Right lobe of liver (tissue), 6 donors: ENCODE measurements around the gene PRKAR1B. TPM values are rescaled to one million over a fixed set of nuclear protein-coding genes. Genes with fewer than 3 reads are reported as not detected.

ENCODE experiments used
- ATAC-seq, 4 donors: fragments of 200-7000 bp; cut with Tn5 transposase; one replicate each; pipeline ENCODE4 v1.9.1; 2020; ENCODE audit warnings: mild to moderate bottlenecking in 4 of 4, moderate library complexity in 4 of 4
- DNase-seq, 3 donors: peaks; one replicate each; pipeline ENCODE4 v3.0.0-alpha.2; 2020
- H3K27ac ChIP-seq, 3 donors: fragments of 200-600 bp; one replicate each; pipeline ENCODE4 v1.8.0; 2022
- H3K27me3 ChIP-seq, 2 donors: fragments of 200-600 bp; one replicate each; pipeline ENCODE4 v1.8.0; 2022
- H3K36me3 ChIP-seq, 4 donors: fragments of 200-600 bp; sonication (generic) in 1 of 4; one replicate each; pipeline versions ENCODE4 v1.5.1 to v1.8.0; 2017 to 2022; ENCODE audit warnings: control low read depth in 1 of 4
- H3K4me1 ChIP-seq, 4 donors: fragments of 200-600 bp; sonication (generic) in 1 of 4; one replicate each; pipeline versions ENCODE4 v1.5.1 to v1.8.0; 2017 to 2022; ENCODE audit warnings: control low read depth in 1 of 4
- H3K4me3 ChIP-seq, 3 donors: fragments of 200-600 bp; one replicate each; pipeline ENCODE4 v1.8.0; 2022
- H3K9me3 ChIP-seq, 4 donors: fragments of 200-600 bp; sonication (generic) in 1 of 4; one replicate each; pipeline versions ENCODE4 v1.5.1 to v1.8.0; 2017 to 2022; ENCODE audit warnings: control low read depth in 1 of 4
- CTCF ChIP-seq, 4 donors: fragments of 200-600 bp in 3 of 4; fragments of 450-650 bp in 1 of 4; IDR thresholded peaks; one replicate each; pipeline versions ENCODE4 v1.5.1 to v1.8.0; 2016 to 2022; ENCODE audit warnings: antibody characterized with exemption in 4 of 4, mild to moderate bottlenecking in 2 of 4
- POLR2A ChIP-seq: fragments of 450-650 bp; IDR thresholded peaks from one replicate; pipeline ENCODE4 v1.6.1; 2017; ENCODE audit warnings: antibody characterized with exemption, mild to moderate bottlenecking
- WGBS: methylation state at CpG from one replicate; pipeline ENCODE4 v1.1.6; 2018; ENCODE audit warnings: low coverage, low lambda C conversion rate; ENCODE audit not compliant: insufficient coverage; ENCODE audit errors: missing lambda C conversion rate; 5-methylcytosine and 5-hydroxymethylcytosine counted together
- intact Hi-C, 2 donors: fragments of 100-400 bp; cut with DNase I; formaldehyde crosslinking; loops; one replicate each; pipeline versions ENCODE4 v1.11.2 to v1.14.1; 2022
- total RNA-seq, 6 experiments: library from RNA; depleted of rRNA in 2 of 6; stranded (reverse); fragments of >200 nt in 2 of 6; fragmentation: NEBNext Ultra II Directional in 3 of 6; extraction: Animal tissue kit (Norgen Biotek cat#: 25700) in 3 of 6; gene quantifications; one replicate each; pipeline versions ENCODE4 v1.1.0 to v1.2.4, GENCODE V29; 2016 to 2023
- donor health status: DM: no; HTN: yes; CAD: no.
- donor health status: DM: no; HTN: no; CAD: no.
- donor health status: DM: no; HTN: no; CAD: no.
- donor health status: DM: no; HTN: yes; CAD: no.
- donor health status: DM: no; HTN: yes; CAD: no.

Gene PRKAR1B
- total RNA-seq, 6 experiments from 2014 or later: 4.7 to 20.8 (median 11.3) TPM

- Histone ChIP-seq H3K27me3 (no peaks in the 10 kb centered on the region), H3K4me3 (no peak overlapping the region), H3K9me3 (no peaks in the 10 kb centered on the region), H3K36me3 (no peaks in the 10 kb centered on the region), H3K4me1 (no peaks in the 10 kb centered on the region), H3K27ac (no peak overlapping the region)
- intact Hi-C loops: no loop called here
- no peak for TF ChIP-seq CTCF (IDR thresholded peaks at IDR 0.05)
- no peak for TF ChIP-seq POLR2A
- DNase-seq (no peak), ATAC-seq (no peak)
- no CpG with 5 or more reads among the region's 12 CpGs for WGBS
Observed at GRCh38 chr7:540997-541396, 186.1 kb downstream of the PRKAR1B start.

DNA sequence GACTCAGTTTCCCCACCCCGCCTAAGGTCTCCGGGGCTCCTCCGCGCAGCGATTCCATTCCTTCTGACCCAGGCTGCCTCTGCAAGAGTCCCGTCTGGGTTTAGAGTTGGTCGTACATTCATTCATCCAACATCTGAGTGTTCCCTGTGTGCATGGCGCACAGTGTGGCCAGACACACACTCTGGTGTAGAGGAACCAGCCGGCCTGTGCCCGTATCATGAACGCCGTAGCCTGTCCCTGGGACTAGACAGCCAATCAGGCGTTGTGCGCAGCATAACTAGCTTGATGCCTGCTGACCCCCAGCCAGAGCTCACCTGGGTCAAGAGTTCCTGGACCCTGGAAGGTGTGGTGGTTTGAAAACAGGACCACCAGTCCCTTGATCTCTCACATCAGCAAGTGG is 186.5 kb downstream of the PRKAR1B start:
- intact Hi-C loops: no loop called here
- TF ChIP-seq CTCF (IDR thresholded peaks at IDR 0.05): no peak
- no peak for TF ChIP-seq POLR2A
- no peak for ATAC-seq
- DNase-seq: no peak
- no peaks in the 10 kb centered on the region for H3K9me3 ChIP-seq
- no peaks in the 10 kb centered on the region for H3K27me3 ChIP-seq
- H3K4me1 ChIP-seq: no peaks in the 10 kb centered on the region
- 100% methylated on average over 7 of the region's 14 CpGs for WGBS
- no peaks in the 10 kb centered on the region for H3K36me3 ChIP-seq
- H3K4me3 ChIP-seq: no peak overlapping the region
- no peak overlapping the region for H3K27ac ChIP-seq

DNA sequence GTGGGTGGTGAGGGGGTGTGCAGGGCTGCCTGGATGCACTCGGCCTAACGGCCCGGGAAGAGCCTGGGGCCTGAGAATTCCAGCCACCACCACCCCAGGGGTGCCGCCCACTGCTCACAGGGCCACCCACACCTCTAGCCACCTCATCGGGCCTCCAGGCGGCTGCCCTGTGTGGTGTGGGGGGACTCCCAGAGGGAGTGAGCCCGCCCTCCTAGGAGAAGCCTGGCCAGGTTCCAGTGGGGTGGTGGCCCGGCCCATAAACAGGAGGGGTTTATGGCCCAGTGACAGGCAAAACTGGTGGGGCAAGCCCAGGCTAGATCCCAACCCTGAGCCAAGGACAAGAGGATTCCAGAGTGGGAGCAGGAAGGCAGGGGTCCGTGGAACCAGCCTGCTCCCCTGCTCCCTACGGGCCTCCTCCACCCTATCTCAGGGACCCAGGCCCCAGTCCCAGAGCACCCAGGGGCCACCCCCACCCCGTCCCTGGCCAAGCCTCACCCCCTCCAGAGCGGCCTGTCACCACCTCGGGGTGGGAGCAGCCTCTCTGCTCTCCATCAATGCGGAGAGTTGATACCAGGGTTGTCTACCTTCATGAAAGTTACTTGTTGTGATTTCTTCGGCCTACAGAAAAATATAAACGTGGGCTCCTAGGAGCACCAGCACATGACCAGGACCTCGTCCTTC is 187.2 kb downstream of the PRKAR1B start:
- Histone ChIP-seq H3K36me3 (no peaks in the 10 kb centered on the region), H3K27me3 (no peaks in the 10 kb centered on the region), H3K4me1 (no peaks in the 10 kb centered on the region), H3K4me3 (no peak overlapping the region), H3K9me3 (no peaks in the 10 kb centered on the region), H3K27ac (no peak overlapping the region)
- no peak for TF ChIP-seq POLR2A
- no peak for TF ChIP-seq CTCF (IDR thresholded peaks at IDR 0.05)
- WGBS: 87% methylated on average over 5 of the region's 17 CpGs
- DNase-seq (no peak), ATAC-seq (peak in 2 of 4 donors; percentile 15 to 24)
- intact Hi-C loops: no loop called here

GRCh38 chr7:538764-539685 is 188.1 kb downstream of the PRKAR1B start:
- Histone ChIP-seq H3K4me3 (no peak overlapping the region), H3K9me3 (no peaks in the 10 kb centered on the region), H3K27ac (no peak overlapping the region), H3K36me3 (no peaks in the 10 kb centered on the region), H3K4me1 (no peaks in the 10 kb centered on the region), H3K27me3 (no peaks in the 10 kb centered on the region)
- DNase-seq: no peak
- intact Hi-C loops: no loop called here
- no peak for TF ChIP-seq CTCF (IDR thresholded peaks at IDR 0.05)
- no peak for TF ChIP-seq POLR2A
- no peak for ATAC-seq
- 70% methylated on average over 4 of the region's 37 CpGs for WGBS
